Liver (tissue), 9 donors: ENCODE results near the gene RAB43. TPM values are rescaled to one million over a fixed set of nuclear protein-coding genes. Genes with fewer than 3 reads are reported as not detected.
"Not testable (repeated sequence)": the region's sequence is repeated elsewhere in the genome, so short reads cannot be mapped to it uniquely, and the experiment has no call there.

Experiments used
- DNase-seq: peaks from one replicate; pipeline ENCODE4 v3.0.0-alpha.2; 2017; ENCODE audit warnings: low spot score
- H3K27ac ChIP-seq, 2 donors: one replicate each; pipeline ENCODE4 v1.7.0; 2013; ENCODE audit warnings: inconsistent platforms in 2 of 2, low read length in 2 of 2, control low read depth in 1 of 2, low read depth in 1 of 2, mild to moderate bottlenecking in 1 of 2
- H3K27me3 ChIP-seq, 4 donors: one replicate each; pipeline versions ENCODE4 v1.6.1 to v1.7.0; 2013; ENCODE audit warnings: low read length in 3 of 4, inconsistent platforms in 1 of 4, mild to moderate bottlenecking in 1 of 4, moderate library complexity in 1 of 4; ENCODE audit not compliant: control insufficient read depth in 4 of 4, insufficient read depth in 4 of 4
- H3K36me3 ChIP-seq, 4 donors: one replicate each; pipeline versions ENCODE4 v1.6.1 to v1.7.0; 2013; ENCODE audit warnings: low read length in 3 of 4, mild to moderate bottlenecking in 3 of 4, low read depth in 1 of 4, moderate library complexity in 1 of 4; ENCODE audit not compliant: control insufficient read depth in 4 of 4, insufficient read depth in 3 of 4
- H3K4me1 ChIP-seq, 4 donors: one replicate each; pipeline versions ENCODE4 v1.6.1 to v1.7.0; 2013; ENCODE audit warnings: low read length in 3 of 4, mild to moderate bottlenecking in 3 of 4, moderate library complexity in 1 of 4; ENCODE audit not compliant: control insufficient read depth in 4 of 4, insufficient read depth in 4 of 4
- H3K4me3 ChIP-seq, 3 donors: one replicate each; pipeline versions ENCODE4 v1.6.1 to v1.7.0; 2013; ENCODE audit warnings: low read length in 3 of 3, control low read depth in 1 of 3, low read depth in 1 of 3, mild to moderate bottlenecking in 1 of 3
- H3K9ac ChIP-seq, 2 donors: one replicate each; pipeline ENCODE4 v1.7.0; 2013; ENCODE audit warnings: low read length in 2 of 2, mild to moderate bottlenecking in 2 of 2, moderate library complexity in 2 of 2, control low read depth in 1 of 2, low read depth in 1 of 2
- H3K9me3 ChIP-seq, 4 donors: one replicate each; pipeline versions ENCODE4 v1.6.1 to v1.7.0; 2013; ENCODE audit warnings: low read length in 3 of 4; ENCODE audit not compliant: control insufficient read depth in 4 of 4
- ATF3 ChIP-seq: IDR thresholded peaks from 2 replicates; pipeline ENCODE4 v1.6.1; 2016; ENCODE audit warnings: antibody characterized with exemption
- CTCF ChIP-seq: fragments of 150-350 bp; IDR thresholded peaks from 2 replicates; pipeline ENCODE4 v1.5.1; 2017; ENCODE audit warnings: improper control_type of control experiment, low read depth, low read length; ENCODE audit not compliant: missing input control
- EGR1 ChIP-seq, 2 donors: IDR thresholded peaks; 2 replicates each; pipeline ENCODE4 v1.6.1; 2016 to 2018; ENCODE audit warnings: antibody characterized with exemption in 2 of 2, low read depth in 2 of 2
- FOXA2 ChIP-seq: IDR thresholded peaks from 2 replicates; pipeline ENCODE4 v1.6.1; 2016; ENCODE audit warnings: antibody characterized with exemption
- GABPA ChIP-seq, 2 donors: IDR thresholded peaks in 1 of 2; conservative IDR thresholded peaks in 1 of 2; 2 replicates each; pipeline ENCODE4 v1.6.1; 2016; ENCODE audit warnings: antibody characterized with exemption in 2 of 2, mild to moderate bottlenecking in 1 of 2, moderate library complexity in 1 of 2
- HNF4A ChIP-seq, 2 donors: conservative IDR thresholded peaks; 2 replicates each; pipeline ENCODE4 v1.6.1; 2016; ENCODE audit warnings: antibody characterized with exemption in 2 of 2, mild to moderate bottlenecking in 2 of 2
- HNF4G ChIP-seq: IDR thresholded peaks from 2 replicates; pipeline ENCODE4 v1.6.1; 2016; ENCODE audit warnings: antibody characterized with exemption
- JUND ChIP-seq, 2 donors: IDR thresholded peaks; 2 replicates each; pipeline ENCODE4 v1.6.1; 2016; ENCODE audit warnings: antibody characterized with exemption in 2 of 2
- MAX ChIP-seq: IDR thresholded peaks from 2 replicates; pipeline ENCODE4 v1.6.1; 2016; ENCODE audit warnings: antibody characterized with exemption
- RAD21 ChIP-seq, 2 donors: IDR thresholded peaks; 2 replicates each; pipeline ENCODE4 v1.6.1; 2016; ENCODE audit warnings: antibody characterized with exemption in 2 of 2, mild to moderate bottlenecking in 2 of 2
- RXRA ChIP-seq, 2 donors: IDR thresholded peaks; 2 replicates each; pipeline ENCODE4 v1.6.1; 2017 to 2018; ENCODE audit warnings: antibody characterized with exemption in 2 of 2, mild to moderate bottlenecking in 1 of 2
- SP1 ChIP-seq: IDR thresholded peaks from 2 replicates; pipeline ENCODE4 v1.6.1; 2018; ENCODE audit warnings: antibody characterized with exemption, mild to moderate bottlenecking
- TAF1 ChIP-seq: conservative IDR thresholded peaks from 2 replicates; pipeline ENCODE4 v1.6.1; 2016; ENCODE audit warnings: antibody characterized with exemption, mild to moderate bottlenecking
- YY1 ChIP-seq: IDR thresholded peaks from 2 replicates; pipeline ENCODE4 v1.6.1; 2016; ENCODE audit warnings: antibody characterized with exemption, mild to moderate bottlenecking
- WGBS: extraction: QIAGEN DNeasy Blood & Tissue Kit; methylation state at CpG from one replicate; pipeline ENCODE4 v1.1.7; 2013; 5-methylcytosine and 5-hydroxymethylcytosine counted together
- polyA plus RNA-seq, 2 donors: library from polyadenylated mRNA; stranded (reverse) in 1 of 2; unstranded in 1 of 2; fragments of 200-250 nt in 1 of 2; fragments of >200 nt in 1 of 2; fragmentation: Nextera tagmentation in 1 of 2; extraction: Ambion mirVana in 1 of 2; gene quantifications; one replicate each; pipeline versions ENCODE4 v1.2.1 to v1.2.3, GENCODE V29; 2013 to 2015
- total RNA-seq, 2 donors: library from RNA; depleted of rRNA; stranded (reverse); fragments of >200 nt; gene quantifications; one replicate each; pipeline ENCODE4 v1.2.3, GENCODE V29; 2014
- donor health status: healthy.
- donor health status: healthy.
- donor health status: healthy.
- donor health status: healthy.
- donor health status: healthy.

The RAB43 gene
- total and polyA plus RNA-seq, 4 donors, result 13.4 to 58.1 (median 26.5) TPM

- DNase-seq, result no peak
- H3K4me3 ChIP-seq, result no peak overlapping the region
- H3K27me3 ChIP-seq, result no peaks in the 10 kb centered on the region
- no peak overlapping the region for H3K27ac ChIP-seq
- H3K36me3 ChIP-seq, result peaks cover 16 to 47% (median 41%) of the 10 kb centered on the region in 4 donors
- H3K9me3 ChIP-seq, result no peaks in the 10 kb centered on the region
- TF ChIP-seq EGR1 (IDR thresholded peaks at IDR 0.05; ENCODE audit: low read depth in 2 of 2), result no peak
- TF ChIP-seq HNF4G, result no peak
- H3K4me1 ChIP-seq, result peaks cover 0 to 16% (median 12%) of the 10 kb centered on the region in 4 donors
- WGBS, result 92% methylated on average over 15 of the region's 15 CpGs
- no peak overlapping the region for H3K9ac ChIP-seq
These were observed 45.2 kb upstream of the RAB43 start for GRCh38 chr3:129166579-129167332.

- not testable (repeated sequence) for DNase-seq, H3K4me3 ChIP-seq, H3K9me3 ChIP-seq, H3K27me3 ChIP-seq, H3K27ac ChIP-seq, H3K9ac ChIP-seq
- peaks cover 8 to 36% (median 32%) of the 10 kb centered on the region in 4 donors for H3K36me3 ChIP-seq
- WGBS, result 95% methylated on average over 8 of the region's 8 CpGs
- H3K4me1 ChIP-seq, result peaks cover 0 to 19% (median 13%) of the 10 kb centered on the region in 4 donors
These were observed 44.0 kb upstream of the RAB43 start for GRCh38 chr3:129165594-129165993.

- no peaks in the 10 kb centered on the region for H3K27me3 ChIP-seq
- no peak for TF ChIP-seq JUND (IDR thresholded peaks at IDR 0.05)
- no peak for TF ChIP-seq TAF1
- TF ChIP-seq ATF3, result no peak
- TF ChIP-seq RXRA (IDR thresholded peaks at IDR 0.05), result no peak
- no peak for TF ChIP-seq SP1
- no peak for TF ChIP-seq FOXA2
- TF ChIP-seq MAX, result no peak
- no peak for TF ChIP-seq GABPA (IDR thresholded peaks at IDR 0.05 in 1 of 2, conservative IDR thresholded peaks at IDR 0.05 in 1 of 2)
- TF ChIP-seq HNF4A (conservative IDR thresholded peaks at IDR 0.05), result no peak
- TF ChIP-seq YY1, result no peak
- no peak for DNase-seq
- H3K4me1 ChIP-seq, result peaks cover 0 to 29% (median 18%) of the 10 kb centered on the region in 4 donors
- no peaks in the 10 kb centered on the region for H3K9me3 ChIP-seq
- no peak overlapping the region for H3K4me3 ChIP-seq
- H3K36me3 ChIP-seq, result peaks cover 3 to 25% (median 21%) of the 10 kb centered on the region in 4 donors
- H3K9ac ChIP-seq, result no peak overlapping the region
- WGBS, result 90% methylated on average over 7 of the region's 7 CpGs
- no peak overlapping the region for H3K27ac ChIP-seq
These were observed 42.9 kb upstream of the RAB43 start for GRCh38 chr3:129164500-129164899.

- DNase-seq, result no peak
- Histone ChIP-seq H3K27me3 (no peaks in the 10 kb centered on the region), H3K27ac (no peak overlapping the region), H3K9me3 (no peaks in the 10 kb centered on the region), H3K4me1 (peaks cover 0 to 34% (median 22%) of the 10 kb centered on the region in 4 donors), H3K4me3 (no peak overlapping the region), H3K36me3 (peaks cover 3 to 29% (median 21%) of the 10 kb centered on the region in 4 donors), H3K9ac (no peak overlapping the region)
- 68% methylated on average over 5 of the region's 5 CpGs for WGBS
- TF ChIP-seq RAD21 (IDR thresholded peaks at IDR 0.05) (peak in 1 of 2 donors; percentile 18), GABPA (IDR thresholded peaks at IDR 0.05 in 1 of 2, conservative IDR thresholded peaks at IDR 0.05 in 1 of 2) (no peak), CTCF (peak; percentile 15)
These were observed 41.4 kb upstream of the RAB43 start for GRCh38 chr3:129162729-129163579.
